NCI-H524 treated with DMSO at 0.1 percent for 48 hours (cell line): ENCODE results near the gene KLHL17.
"Not testable (repeated sequence)": the region's sequence is repeated elsewhere in the genome, so short reads cannot be mapped to it uniquely, and the experiment has no call there.

Experiments
- DNase-seq: peaks from one replicate; lab custom pipeline; 2025; lab: John Stamatoyannopoulos, UW

The KLHL17 gene

DNA sequence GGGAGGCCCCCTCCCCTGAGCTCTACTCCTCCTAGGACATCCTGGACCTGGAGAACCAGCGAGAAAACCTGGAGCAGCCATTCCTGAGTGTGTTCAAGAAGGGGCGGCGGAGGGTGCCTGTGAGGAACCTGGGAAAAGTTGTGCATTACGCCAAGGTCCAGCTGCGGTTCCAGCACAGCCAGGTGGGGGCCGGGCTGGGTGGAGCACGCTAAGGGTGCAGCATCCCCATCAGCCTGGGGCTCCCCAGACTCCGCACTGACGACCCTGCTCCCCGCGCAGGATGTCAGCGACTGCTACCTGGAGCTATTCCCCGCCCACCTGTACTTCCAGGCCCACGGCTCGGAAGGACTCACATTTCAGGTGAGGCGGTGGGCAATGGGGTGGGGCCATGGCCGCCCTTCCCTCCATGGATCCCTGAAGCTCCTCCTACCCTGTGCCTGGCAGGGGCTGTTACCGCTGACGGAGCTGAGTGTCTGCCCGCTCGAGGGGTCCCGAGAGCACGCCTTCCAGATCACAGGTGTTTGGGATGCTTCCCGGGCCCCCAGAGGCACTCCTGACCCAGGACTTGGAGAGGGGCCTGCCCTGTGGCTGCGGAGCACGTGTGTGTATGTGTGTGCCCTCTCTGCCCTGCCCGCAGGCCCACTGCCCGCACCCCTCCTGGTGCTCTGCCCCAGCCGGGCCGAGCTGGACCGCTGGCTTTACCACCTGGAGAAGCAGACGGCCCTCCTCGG lies 10.0 kb downstream of the KLHL17 start:
- no peak for DNase-seq

DNA sequence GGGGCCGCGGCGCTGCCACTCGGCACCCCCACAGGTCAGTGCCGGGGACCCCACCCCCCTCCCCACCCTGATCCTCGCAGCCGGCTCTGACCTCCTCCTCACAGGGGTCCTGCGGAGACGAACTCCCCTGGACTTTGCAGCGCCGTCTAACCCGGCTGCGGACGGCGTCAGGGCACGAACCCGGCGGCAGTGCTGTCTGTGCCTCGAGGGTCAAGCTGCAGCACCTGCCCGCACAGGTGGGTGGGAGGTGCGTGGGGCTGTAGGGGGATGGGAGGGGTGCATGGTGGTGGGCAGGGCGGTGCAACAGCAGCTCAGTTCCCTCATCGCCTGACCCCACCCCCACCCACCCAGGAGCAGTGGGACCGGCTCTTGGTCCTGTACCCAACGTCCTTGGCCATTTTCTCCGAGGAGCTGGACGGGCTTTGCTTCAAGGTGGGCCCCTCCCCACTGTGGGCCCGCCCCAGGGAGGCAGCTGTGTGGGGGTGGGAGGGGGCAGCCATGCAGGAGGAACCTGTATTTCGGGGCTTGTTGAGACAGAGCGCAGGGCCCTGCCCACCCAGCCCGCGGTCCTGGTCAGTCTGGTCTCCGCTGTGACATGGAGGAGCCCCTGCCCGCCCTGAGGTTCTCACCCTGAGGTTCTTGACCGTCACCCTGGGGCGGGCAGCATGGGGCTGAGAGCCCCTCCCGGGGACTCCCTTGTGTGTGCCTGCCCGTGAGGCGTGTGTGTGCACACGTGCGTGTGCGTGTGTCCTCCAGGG lies 10.8 kb downstream of the KLHL17 start:
- DNase-seq, result no peak

DNA sequence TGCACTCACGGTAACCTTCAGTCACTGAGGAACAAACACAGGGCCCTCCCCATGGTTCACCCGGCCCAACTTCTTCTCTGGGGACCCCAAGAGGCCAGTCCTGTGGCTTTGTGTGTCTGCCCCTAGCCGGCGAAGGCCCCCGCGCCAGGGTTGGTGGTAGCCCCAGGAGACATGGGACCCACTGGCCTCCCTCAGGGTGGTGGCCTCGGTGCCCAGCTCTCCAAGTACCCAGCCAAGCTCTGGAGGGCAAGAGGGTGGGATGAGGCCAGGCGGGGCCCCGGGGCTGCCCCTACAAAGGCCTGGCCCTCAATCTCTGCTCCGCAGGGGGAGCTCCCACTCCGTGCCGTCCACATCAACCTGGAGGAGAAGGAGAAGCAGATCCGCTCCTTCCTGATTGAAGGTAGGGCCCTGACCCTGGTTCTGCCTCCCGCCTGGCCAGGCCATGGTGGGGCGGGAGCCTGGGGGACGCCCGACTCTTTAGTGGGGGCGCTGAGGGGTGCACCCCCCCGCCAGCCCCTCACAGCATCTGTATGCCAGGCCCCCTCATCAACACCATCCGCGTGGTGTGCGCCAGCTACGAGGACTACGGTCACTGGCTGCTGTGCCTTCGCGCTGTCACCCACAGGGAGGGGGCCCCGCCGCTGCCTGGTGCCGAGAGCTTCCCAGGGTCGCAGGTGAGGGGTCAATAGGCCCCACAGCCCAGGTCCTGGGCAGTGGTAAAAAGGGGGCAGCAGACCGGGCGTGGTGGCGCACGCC lies 11.5 kb downstream of the KLHL17 start:
- DNase-seq, result no peak

DNA sequence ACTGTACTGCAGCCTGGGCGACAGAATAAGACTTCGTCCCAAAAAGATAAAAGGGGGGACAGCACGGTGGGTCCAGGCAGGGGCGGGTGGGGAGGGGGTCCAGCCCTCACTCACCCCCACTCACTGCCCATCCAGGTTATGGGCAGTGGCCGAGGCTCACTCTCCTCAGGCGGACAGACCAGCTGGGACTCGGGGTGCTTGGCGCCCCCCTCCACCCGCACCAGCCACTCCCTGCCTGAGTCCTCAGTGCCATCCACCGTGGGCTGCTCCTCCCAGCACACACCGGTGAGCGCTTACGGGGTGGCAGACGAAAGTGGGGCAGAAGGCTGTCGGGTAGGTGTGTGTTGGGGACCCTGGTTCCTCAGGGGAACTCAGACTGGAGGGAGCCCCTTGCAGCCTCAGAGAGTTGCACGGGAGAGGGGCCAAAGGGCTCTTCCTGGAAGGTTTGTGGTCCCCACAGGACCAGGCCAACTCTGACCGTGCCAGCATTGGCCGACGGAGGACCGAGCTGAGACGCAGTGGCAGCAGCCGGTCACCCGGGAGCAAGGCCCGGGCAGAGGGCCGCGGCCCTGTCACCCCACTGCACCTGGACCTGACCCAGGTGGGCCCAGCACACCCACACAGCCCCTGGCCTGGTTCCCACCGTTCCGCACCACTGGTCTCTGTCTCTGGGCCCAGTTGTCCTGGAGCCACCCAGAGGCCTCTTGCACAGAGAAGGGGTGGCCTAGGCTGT lies 12.5 kb downstream of the KLHL17 start:
- no peak for DNase-seq

DNA sequence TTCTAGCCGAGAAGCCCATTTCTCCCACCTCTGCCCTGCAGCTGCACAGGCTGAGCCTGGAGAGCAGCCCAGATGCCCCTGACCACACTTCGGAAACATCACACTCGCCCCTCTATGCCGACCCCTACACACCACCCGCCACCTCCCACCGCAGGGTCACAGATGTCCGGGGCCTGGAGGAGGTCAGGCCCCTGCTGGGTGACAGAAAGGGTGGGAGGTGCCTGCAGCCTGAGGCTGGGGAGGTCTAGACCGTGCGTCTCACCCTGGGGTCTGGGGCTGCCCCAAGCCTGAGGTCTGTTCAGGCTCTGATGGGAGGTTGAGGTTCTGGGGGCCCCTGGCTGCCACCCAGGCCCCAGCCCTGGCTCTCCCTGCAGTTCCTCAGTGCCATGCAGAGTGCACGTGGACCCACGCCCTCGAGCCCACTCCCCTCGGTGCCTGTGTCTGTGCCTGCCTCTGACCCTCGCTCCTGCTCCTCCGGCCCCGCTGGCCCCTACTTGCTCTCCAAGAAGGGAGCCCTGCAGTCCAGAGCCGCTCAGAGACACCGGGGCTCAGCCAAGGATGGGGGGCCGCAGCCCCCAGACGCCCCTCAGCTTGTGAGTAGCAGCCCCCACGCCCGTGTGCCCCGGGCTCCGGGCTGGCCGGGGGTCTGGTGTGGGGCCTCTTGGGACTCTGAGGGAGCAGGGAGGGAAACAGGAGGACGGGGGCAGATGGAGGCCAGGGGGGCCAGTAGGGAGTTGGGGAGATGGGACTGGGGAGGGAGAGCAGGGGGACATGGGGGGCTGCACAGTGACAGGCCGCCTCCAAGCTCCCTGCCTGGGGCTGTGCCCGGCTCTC lies 13.3 kb downstream of the KLHL17 start:
- no peak for DNase-seq

DNA sequence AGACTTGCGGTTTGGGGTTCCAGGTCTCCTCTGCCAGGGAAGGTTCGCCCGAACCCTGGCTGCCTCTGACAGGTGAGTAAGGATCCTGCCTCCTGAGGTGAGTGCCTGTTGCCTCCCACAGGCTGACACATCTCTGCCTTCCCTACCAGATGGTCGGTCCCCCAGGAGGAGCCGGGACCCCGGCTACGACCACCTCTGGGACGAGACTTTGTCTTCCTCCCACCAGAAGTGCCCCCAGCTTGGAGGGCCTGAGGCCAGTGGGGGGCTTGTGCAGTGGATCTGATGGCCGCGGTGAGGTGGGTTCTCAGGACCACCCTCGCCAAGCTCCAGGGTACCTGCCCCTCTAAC lies 13.9 kb downstream of the KLHL17 start:
- no peak for DNase-seq

DNA sequence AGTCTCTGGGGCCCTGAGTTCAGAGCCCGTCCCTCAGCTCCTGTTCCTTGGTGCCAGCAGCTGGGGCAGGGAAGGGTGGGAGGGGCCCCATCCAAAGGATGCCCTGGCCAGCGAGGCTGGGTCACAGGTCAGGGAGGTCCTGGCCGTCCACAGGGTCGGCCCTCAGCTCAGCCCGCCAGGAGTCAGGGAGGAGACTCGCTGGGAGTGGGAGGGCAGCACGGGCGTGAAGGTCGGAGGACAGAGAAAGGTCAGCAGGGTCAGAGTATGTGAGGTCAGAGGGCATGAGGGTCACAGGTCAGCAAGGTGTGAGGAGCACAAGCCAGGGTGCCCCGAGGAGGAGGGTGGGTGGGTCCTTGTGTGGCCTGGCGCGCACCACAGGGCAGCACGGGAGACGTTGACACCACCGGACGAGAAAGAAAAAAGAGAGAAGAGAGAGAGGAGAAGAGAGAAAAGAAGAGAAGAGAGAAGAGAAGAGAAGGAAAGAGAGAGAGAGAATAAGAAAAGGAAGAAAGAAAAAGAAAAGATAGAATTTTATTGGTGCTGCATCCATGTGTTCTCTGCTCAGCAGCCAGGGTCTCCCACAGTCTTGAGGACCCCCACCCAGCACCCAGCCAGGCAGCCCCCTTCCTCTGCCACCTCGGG lies 14.4 kb downstream of the KLHL17 start:
- no peak for DNase-seq

DNA sequence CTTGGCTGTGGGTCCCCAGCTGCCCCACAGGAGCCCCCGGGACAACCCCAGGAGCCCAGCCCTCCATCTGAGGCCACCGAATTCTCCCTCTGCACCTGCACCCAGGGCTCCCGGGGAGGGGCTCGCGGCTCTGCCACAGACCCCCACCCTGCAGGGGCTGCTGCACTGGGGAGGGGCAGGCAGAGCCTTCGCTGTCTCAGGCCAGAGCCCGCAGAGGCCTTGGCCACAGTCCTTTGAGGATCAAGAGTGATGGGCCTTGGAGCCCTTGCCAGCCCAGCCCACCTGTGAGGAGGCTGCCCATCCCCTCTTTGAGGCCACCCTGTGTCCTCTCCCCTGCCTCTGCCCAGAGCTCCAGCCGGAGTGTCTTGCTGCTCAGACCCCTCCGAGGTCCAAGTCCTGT lies 15.0 kb downstream of the KLHL17 start:
- no peak for DNase-seq

DNA sequence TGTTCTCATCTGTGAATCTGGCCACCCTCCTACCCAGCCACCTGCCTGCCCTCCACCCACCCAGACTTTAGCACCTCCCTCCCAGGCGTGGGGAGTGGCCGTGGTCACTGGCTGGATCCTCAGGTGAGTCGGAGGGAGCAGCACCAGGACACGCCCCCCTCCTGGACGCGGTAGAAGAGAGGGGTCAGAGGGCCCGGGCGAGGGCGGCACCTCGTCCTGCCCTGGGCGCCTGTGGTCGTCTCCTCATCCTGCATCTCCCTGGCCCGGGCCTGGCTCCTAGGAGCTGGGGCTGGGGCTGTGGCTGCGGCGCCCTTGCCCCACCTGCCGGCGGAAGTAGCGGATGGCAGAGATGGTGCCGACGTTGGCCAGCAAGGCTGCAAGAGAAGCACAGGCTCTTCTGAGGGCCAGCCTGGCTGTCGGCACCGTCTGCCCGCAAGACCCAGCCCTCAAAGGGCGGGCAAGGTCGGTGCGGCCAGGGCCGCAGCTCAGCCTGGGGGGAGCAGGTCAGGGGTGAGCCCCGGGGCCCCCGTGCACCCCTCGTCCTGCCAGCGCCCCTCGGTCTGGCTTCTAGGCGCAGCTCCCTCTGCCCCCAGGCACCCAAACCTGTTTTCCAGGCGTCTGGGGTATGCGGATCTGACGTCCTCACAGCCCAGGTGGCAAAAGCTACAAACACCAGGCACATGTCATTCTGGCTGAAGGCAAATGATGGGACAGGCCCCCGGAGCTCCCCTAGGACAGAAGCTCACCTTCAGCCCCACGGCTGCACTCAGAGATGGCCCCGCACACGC lies 15.7 kb downstream of the KLHL17 start:
- DNase-seq, result no peak

DNA sequence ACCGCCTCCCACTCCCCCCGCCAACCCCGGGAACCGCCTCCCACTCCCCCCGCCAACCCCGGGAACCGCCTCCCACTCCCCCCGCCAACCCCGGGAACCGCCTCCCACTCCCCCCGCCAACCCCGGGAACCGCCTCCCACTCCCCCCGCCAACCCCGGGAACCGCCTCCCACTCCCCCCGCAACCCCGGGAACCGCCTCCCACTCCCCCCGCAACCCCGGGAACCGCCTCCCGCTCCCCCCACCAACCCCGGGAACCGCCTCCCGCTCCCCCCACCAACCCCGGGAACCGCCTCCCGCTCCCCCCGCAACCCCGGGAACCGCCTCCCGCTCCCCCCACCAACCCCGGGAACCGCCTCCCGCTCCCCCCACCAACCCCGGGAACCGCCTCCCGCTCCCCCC lies 16.4 kb downstream of the KLHL17 start:
- not testable (repeated sequence) for DNase-seq

DNA sequence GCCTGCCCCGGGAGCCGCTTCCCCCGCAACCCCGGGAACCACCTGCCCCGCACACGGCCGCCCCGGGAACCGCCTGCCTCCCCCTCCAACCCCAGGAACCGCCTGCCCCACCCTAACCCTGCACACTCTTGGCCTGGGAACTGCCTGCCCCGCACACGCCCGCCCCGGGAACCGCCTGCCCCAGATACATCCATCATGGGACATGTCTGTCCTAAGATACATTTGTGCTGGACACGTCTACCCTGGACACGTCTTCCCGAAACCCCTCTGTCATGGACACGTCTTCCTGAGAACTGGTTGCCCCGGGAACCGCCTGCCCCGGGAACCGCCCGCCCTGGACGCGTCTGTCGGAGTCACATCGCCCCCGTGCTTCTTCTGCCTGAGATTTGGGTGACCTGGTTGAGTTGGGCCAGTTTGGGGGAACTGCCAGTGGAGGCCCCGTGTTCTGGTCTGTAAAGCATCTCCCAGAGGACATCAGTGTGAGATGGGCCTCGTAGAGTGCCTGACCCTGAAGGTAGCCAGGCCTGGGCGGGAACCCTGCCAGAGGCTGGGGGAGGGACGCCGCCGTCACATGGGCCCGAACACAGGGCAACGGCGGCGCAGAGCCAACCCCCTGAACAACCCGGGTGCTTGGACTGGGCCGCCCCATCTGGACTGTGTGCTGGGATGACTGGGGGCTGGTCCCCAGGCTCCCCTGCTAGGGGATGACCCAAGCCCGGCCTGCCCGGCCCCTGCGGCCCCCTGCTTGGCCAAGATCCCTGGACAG lies 17.9 kb downstream of the KLHL17 start:
- DNase-seq, result no peak

DNA sequence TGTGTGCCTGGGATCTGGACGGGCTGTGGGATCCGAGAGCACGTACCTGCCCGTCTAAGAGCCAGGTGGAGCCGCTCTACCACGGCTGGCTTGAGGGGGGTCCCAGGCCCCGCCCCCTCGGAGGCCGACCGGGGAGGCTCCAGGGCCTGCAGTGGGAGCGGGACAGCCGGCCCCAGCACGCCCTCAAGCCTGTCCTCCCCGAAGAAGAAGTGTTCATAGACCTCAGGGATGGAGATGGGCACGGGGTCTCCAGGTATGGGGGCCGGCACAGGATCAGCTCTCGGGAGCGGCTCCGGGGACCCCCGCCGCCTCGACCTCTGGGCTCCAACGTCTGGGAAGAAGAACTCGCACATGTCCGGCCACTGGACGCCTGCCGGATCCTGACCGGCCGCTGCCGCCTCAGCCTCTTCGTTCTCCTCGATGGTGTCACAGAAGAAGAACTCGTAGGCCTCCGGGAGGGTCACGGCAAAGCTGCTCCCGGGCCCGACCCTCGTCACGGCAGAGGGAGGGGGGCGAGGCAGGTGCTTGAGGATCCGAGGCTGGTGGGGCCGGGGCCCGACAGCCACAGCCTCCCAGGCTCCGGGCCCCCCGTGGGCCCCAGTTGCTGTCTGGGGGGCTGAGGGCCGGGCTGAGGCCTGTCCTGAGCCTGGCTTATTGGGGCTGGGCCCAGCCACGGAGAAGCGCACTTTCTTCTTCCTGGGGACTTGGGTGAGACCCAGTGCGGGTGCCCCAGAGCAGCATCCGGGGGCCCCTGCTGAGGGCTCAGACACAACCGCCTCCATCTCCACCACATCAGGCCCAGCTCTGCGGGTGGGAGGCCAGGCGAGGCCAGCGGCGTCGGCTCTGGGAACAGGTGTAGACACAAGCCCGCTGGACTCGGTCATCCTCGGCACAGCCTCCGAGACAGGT lies 18.7 kb downstream of the KLHL17 start:
- DNase-seq, result no peak

DNA sequence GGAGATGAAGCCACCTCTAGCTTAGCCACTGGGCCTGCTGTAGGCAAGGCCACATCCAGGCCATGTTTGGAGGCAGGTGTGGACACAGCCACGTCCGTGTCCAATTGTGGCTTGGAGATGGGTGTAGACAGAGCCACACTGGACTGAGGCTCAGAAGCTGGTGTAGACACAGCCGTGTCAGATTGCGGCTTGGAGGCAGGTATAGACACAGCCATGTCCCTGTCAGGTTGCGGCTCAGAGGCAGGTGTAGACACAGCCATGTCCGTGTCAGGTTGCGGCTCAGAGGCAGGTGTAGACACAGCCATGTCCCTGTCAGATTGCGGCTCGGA lies 19.3 kb downstream of the KLHL17 start:
- no peak for DNase-seq

DNA sequence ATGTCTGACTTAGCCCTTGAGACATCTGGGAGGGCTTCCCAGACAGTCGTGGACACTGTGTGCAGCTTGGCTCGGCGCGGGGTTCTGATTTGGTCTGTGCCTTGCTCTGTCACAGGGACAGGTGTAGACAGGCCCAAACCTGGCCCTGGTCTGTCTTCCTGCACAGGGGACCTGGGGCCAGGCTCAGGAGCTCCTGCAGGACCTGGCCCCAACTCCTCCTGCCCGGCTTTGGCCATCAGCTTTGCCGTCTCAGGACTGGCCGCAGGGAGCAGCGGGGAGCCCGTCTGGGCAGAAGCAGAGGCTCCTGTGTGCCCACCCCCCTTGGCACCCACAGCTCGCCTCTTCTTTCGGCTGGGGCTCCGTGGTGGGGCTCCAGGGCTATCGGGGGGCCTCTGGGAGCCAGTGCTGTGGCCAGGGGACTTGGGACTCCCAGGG lies 19.8 kb downstream of the KLHL17 start:
- no peak for DNase-seq

DNA sequence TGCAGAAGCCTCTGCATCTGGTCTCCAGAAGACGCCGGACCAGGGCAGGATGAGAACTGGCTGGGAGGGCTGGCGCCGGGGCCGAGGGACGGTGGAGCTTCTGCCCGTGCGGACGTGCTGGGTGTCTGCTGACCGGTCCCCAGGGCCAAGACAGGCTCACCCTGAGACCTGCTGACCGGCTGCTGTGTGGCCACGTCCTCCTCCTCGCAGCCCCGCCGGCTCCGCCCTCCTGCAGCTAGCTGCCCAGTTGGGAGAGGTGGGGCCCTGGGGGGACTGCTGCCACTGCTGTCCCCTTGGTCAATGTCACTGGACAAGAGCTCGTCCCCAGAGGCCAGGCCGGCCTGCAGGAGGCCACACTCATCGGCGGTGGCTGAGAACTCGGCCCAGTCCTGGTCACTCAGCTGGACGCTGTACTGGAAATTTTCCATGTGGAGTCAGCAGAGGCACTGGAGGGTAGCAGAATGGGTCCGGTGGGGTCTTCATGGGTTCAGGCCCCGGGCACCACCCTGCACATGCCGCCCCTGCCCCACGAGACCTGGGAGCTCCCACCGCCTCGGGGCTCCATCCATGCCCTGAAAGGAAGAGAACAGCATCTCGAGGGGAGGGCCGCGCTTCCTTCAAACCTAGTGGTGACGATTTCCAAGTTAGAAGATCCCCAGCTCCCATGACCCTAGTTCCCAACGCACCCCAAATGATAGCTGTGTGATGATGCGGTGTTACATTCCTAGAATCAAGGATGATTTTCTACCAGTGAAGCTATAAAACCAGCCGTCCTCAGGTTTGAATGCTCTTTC lies 20.4 kb downstream of the KLHL17 start:
- DNase-seq, result no peak

DNA sequence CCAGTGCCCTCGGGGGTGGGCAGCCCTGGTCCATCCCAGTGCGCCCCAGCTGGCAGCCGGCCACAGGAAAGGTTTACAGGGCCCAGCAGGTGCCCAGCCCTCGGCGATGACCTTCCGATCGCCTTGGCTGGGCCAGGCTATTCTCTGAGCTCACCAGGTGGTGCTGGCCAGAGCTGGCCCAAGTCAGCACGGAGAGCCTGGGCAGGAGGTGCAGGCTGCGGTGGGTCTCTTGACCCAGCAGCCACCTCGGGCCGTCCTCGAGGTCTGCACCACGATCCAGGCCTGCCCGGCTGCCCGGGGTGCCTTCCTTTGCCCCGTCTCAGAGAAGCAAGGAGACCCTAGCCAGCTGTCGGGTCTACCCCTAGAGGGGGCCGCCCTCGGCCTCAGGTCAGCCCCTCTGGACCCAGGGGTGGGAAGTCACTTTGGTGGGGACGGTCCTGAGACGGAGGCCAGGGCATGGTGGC lies 21.1 kb downstream of the KLHL17 start:
- no peak for DNase-seq

DNA sequence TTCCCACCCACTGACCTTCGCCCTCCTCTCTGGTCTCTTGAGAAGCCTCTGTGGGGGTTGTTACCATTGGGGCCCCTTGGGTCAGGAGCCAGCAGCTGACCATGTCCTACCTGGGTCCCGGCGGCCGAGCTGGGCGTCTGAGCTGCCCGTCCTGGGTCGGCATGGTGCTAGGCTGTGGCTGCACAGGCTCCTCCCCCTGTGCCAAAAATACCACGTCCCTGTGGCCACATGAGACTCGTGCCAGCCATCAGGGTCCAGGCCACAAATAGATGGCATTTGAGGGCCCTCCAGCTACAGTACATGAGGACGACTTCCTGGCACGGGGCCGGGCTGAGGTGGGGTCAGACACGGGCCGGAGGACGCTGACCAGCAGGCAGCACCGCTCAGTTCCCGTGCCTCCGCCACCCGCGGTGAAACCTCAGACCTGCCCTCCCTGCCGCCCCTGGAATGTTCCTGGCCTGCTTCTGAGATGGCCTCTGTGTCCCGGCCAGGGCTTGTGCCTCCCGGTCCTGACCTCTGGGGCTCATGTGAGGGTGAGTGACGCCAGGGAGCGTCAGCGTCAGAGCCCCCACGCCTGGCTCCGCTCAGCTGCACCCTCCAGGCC lies 21.7 kb downstream of the KLHL17 start, which contains the start of gene PERM1:
PERM1 (minus strand) TSS at position 139 of the 604 bp plus-strand sequence. CDS start 1,064 bp downstream, outside the sequence.
- DNase-seq, result no peak
